ENCODE results near the gene SIK2.

The SIK2 gene

GRCh38 chr11:111623527-111624030 is 21.3 kb downstream of the SIK2 start:
- DNase-seq (ENCODE audit: low spot score) (no peak), ATAC-seq (ENCODE audit: low read depth) (no peak)
- Histone ChIP-seq H3K4me1 (ENCODE audit: insufficient read depth, poor library complexity, severe bottlenecking) (no peaks in the 10 kb centered on the region), H3K27me3 (ENCODE audit: insufficient read depth, poor library complexity, severe bottlenecking) (no peaks in the 10 kb centered on the region), H3K27ac (ENCODE audit: poor library complexity, severe bottlenecking) (no peak overlapping the region), H3K4me3 (ENCODE audit: severe bottlenecking) (no peak overlapping the region), H3K36me3 (ENCODE audit: low read depth) (peaks cover 36% of the 10 kb centered on the region), H3K9me3 (ENCODE audit: severe bottlenecking) (no peaks in the 10 kb centered on the region)
- TF ChIP-seq CTCF (IDR thresholded peaks at IDR 0.05; ENCODE audit: poor library complexity, severe bottlenecking), result no peak

- Histone ChIP-seq H3K9me3 (ENCODE audit: severe bottlenecking) (no peaks in the 10 kb centered on the region), H3K4me3 (ENCODE audit: severe bottlenecking) (no peak overlapping the region), H3K27ac (ENCODE audit: poor library complexity, severe bottlenecking) (no peak overlapping the region), H3K27me3 (ENCODE audit: insufficient read depth, poor library complexity, severe bottlenecking) (no peaks in the 10 kb centered on the region), H3K36me3 (ENCODE audit: low read depth) (peaks cover 31% of the 10 kb centered on the region), H3K4me1 (ENCODE audit: insufficient read depth, poor library complexity, severe bottlenecking) (no peaks in the 10 kb centered on the region)
- no peak for DNase-seq (ENCODE audit: low spot score)
- no peak for TF ChIP-seq CTCF (IDR thresholded peaks at IDR 0.05; ENCODE audit: poor library complexity, severe bottlenecking)
- ATAC-seq (ENCODE audit: low read depth), result no peak
Observed at GRCh38 chr11:111624608-111625007, 22.4 kb downstream of the SIK2 start.

DNA sequence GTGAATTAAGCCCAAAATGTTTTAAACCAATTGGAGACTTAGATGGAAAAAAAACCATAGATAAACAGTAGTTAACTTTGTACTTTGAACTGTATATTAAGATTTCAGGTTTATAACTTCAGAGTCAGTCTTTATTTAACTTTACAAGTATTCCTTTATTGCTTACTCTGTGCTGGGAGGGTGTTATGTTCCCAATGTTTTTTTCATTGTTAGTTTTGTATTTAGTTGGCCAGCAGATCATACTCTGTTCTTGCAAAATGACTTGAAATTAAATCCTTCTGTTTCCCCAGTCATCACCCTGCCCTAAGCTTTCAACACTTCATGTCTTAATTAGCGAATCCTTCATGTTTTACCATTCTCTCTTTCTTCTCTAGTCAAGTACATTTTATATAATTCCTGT is 25.3 kb downstream of the SIK2 start:
- ATAC-seq (ENCODE audit: low read depth), result no peak
- H3K27me3 ChIP-seq (ENCODE audit: insufficient read depth, poor library complexity, severe bottlenecking), result no peaks in the 10 kb centered on the region
- H3K9me3 ChIP-seq (ENCODE audit: severe bottlenecking), result no peaks in the 10 kb centered on the region
- no peak for TF ChIP-seq CTCF (IDR thresholded peaks at IDR 0.05; ENCODE audit: poor library complexity, severe bottlenecking)
- H3K4me3 ChIP-seq (ENCODE audit: severe bottlenecking), result no peak overlapping the region
- no peaks in the 10 kb centered on the region for H3K4me1 ChIP-seq (ENCODE audit: insufficient read depth, poor library complexity, severe bottlenecking)
- no peak overlapping the region for H3K27ac ChIP-seq (ENCODE audit: poor library complexity, severe bottlenecking)
- peaks cover 7% of the 10 kb centered on the region for H3K36me3 ChIP-seq (ENCODE audit: low read depth)
- no peak for DNase-seq (ENCODE audit: low spot score)

GRCh38 chr11:111629499-111629898 is 27.2 kb downstream of the SIK2 start:
- ATAC-seq (ENCODE audit: low read depth) (no peak), DNase-seq (ENCODE audit: low spot score) (no peak)
- no peak overlapping the region for H3K4me3 ChIP-seq (ENCODE audit: severe bottlenecking)
- no peaks in the 10 kb centered on the region for H3K27me3 ChIP-seq (ENCODE audit: insufficient read depth, poor library complexity, severe bottlenecking)
- H3K9me3 ChIP-seq (ENCODE audit: severe bottlenecking), result no peaks in the 10 kb centered on the region
- H3K36me3 ChIP-seq (ENCODE audit: low read depth), result peaks cover 4% of the 10 kb centered on the region
- no peak overlapping the region for H3K27ac ChIP-seq (ENCODE audit: poor library complexity, severe bottlenecking)
- TF ChIP-seq CTCF (IDR thresholded peaks at IDR 0.05; ENCODE audit: poor library complexity, severe bottlenecking), result no peak
- peaks cover 16% of the 10 kb centered on the region for H3K4me1 ChIP-seq (ENCODE audit: insufficient read depth, poor library complexity, severe bottlenecking)

DNA sequence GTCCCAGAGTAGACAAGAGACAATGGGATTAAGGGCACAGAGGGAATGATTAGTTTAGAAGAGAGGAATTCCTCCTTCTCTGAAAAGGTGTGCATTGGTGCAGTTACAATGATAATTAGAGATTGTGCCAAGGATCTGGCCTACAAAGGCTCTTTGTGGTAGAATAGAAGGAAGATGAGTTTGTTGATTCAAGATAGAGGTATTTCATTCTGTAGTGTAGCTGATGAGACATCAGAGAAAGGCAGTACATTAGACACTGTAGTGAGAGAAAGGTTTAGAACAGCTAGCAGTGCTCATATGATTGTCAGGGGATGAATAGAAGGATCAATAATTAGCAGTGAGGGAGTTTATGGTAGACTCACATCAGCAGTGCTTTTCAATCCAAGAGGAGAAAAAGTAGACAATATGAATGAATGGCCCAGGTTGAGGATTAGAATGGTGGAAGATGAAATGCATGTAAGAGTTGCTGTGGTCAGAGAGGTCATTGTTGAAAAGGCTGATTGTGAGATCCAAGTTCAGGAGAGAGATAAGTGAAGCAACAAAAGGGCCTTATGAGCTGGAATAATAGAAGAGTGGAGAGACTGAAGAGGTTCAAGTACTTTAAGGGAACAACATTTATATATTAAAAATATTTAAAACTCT is 28.9 kb downstream of the SIK2 start:
- Histone ChIP-seq H3K36me3 (ENCODE audit: low read depth) (peaks cover 4% of the 10 kb centered on the region), H3K27me3 (ENCODE audit: insufficient read depth, poor library complexity, severe bottlenecking) (no peaks in the 10 kb centered on the region), H3K4me3 (ENCODE audit: severe bottlenecking) (no peak overlapping the region), H3K4me1 (ENCODE audit: insufficient read depth, poor library complexity, severe bottlenecking) (peaks cover 27% of the 10 kb centered on the region), H3K9me3 (ENCODE audit: severe bottlenecking) (no peaks in the 10 kb centered on the region), H3K27ac (ENCODE audit: poor library complexity, severe bottlenecking) (peak overlapping the region; percentile 26)
- TF ChIP-seq CTCF (IDR thresholded peaks at IDR 0.05; ENCODE audit: poor library complexity, severe bottlenecking), result no peak
- no peak for DNase-seq (ENCODE audit: low spot score)
- ATAC-seq (ENCODE audit: low read depth), result no peak
